Ramos (cell line): ENCODE results near the gene PARP4.
"Not testable (repeated sequence)": the region's sequence is repeated elsewhere in the genome, so short reads cannot be mapped to it uniquely, and the experiment has no call there.

Source experiments
- in situ Hi-C: fragments of 300-500 bp; cut with MboI; formaldehyde crosslinking; loops from one replicate; pipeline ENCODE4 v1.14.3; 2022; ENCODE audit warnings: low sequenced_read_pairs; ENCODE audit not compliant: unreplicated experiment

The PARP4 gene

GRCh38 chr13:24512197-24512907 is at the start of gene PARP4:
PARP4 (minus strand) TSS chr13:24512778; CDS start chr13:24503776, 9,002 bp downstream.
- in situ Hi-C loops = no loop called here

DNA sequence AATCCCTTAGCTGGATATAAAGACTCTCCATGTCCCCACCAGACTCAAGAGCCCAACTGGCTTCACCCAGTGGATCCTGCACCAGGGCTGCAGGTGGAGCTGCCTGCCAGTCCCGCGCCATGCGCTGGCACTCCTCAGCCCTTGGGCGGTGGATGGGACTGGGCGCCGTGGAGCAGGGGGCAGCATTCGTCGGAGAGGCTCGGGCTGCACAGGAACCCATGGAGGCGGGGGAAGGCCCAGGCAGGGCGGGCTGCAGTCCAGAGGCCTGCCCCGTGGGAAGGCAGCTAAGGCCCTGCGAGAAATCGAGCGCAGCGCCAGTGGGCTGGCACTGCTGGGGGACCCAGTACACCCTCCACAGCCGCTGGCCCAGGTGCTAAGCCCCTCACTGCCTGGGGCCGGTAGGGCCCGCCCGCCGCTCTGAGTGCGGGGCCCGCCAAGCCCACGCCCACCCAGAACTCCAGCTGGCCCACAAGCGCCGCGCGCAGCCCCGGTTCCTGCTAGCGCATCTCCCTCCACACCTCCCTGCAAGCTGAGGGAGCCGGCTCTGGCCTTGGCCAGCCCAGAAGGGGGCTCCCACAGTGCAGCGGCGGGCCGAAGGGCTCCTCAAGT is 48.1 kb upstream of the PARP4 start:
- in situ Hi-C loops = not testable (repeated sequence)

DNA sequence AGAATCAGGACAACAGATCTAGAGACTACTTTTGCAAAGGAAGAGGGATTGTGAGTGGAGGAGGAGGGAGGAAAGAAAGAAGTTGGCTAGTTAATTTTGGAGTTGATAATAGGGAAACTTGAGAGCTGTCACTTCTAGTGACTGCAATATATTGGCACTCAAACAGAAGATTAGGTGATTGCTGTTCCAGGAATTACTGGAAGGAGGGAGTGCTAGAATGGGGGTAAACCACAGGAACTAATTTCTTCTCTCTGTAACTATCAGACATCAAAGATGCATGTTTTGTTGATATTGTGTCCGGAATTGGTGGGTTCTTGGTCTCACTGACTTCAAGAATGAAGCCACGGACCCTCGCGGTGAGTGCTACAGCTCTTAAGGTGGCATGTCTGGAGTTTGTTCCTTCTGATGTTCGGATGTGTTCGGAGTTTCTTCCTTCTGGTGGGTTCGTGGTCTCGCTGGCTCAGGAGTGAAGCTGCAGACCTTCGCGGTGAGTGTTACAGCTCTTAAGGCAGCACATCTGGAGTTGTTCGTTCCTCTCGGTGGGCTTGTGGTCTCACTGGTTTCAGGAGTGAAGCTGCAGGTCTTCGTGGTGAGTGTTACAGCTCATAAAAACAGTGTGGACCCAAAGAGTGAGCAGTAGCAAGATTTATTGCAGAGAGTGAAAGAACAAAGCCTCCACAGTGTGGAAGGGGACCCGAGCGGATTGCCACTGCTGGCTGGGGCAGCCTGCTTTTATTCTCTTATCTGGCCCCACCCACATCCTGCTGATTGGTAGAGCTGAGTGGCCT is 47.0 kb upstream of the PARP4 start:
- in situ Hi-C loops = not testable (repeated sequence)

DNA sequence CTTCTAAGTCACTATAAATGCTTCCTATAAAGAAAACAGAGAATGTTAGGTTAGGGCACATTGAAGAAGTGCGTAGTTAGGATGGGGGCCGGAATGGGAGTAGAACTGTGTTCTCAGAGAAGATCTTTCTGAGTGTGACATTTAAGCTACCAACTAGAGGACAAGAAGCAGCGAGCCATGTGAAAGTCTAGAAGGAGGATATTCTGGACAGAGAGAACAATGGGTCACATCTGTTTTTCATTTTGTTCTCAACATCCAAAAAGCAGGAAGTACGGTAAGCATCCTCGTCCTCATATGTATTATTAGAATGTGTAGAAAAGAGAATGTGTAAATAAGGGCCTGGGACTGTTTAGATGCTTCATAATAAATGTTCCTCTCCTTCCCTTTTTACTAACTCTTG is 44.5 kb upstream of the PARP4 start:
- in situ Hi-C loops = no loop called here

DNA sequence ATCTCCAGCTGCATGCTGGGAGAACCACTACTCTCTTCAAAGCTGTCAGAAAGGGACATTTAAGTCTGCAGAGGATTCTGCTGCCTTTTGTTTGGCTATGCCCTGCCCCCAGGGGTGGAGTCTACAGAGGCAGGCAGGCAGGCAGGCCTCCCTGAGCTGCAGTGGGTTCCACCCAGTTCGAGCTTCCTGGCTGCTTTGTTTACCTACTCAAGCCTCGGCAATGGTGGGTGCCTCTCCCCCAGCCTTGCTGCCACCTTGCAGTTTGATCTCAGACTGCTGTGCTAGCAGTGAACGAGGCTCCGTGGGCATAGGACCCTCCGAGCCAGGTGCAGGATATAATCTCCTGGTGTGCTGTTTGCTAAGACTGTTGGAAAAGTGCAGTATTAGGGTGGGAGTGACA is 41.3 kb upstream of the PARP4 start:
- in situ Hi-C loops = not testable (repeated sequence)

- in situ Hi-C loops = not testable (repeated sequence)
Measured at GRCh38 chr13:24541476-24542352, 29.1 kb upstream of the PARP4 start.

DNA sequence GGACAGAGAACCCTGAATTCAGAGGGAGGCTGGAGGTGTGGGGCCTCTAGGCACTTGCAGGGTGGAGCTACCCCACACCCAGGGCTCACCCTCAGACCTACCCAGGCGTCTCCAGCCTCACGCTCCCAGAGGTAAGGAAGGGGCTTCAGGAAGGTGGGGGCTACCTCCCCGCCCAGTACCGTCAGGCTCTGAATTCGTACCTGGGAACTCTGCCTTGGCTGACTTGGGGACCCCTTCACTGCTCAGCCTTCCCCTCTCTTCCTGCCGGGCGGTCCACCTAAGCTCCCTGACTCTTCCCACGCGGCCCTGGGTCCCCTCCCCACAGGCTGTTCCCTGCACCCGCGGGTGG is 28.5 kb upstream of the PARP4 start:
- in situ Hi-C loops = no loop called here

DNA sequence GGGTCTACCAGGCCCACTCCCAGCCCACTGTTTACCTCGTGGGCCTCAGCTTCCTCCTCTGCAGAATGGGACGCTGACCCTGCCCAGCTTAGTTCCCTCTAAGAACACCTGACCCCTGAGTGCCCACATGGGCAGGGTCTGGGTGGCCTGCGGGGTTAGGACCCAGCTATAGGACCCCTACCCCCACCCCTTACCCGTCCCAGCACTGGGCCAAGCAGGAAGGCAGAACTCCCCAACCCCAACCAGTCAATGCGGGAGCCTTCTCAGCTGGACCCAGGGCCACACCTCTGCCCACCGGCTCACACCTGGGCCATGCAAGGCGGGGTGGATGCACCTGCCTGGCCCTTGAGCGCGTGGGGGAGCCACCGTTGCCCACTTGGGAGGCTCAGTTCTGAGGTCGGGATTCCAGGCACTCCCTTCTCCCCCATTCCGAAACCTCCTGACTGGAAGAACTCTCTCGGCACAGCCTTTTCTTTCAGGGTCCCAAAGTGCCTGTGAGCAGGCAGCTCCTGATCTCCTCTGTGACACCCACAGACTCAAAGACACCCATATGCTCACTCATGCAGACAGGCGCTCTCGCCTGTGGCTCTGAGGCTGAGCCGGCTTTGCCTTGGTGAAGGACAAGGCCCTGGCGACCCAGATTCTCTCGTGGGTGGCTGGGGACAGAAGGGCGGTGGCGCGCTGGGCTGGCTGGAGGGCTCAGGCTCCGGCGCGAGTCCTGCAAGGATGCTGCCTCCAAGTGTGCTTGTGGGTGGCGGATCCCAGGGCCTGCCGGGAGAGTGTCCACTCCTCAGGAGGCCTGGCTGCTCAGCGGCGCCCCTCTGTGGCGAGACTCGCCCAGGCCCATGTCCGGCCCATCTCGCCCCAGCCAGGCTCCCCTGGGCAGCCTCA is 27.9 kb upstream of the PARP4 start:
- in situ Hi-C loops = no loop called here

DNA sequence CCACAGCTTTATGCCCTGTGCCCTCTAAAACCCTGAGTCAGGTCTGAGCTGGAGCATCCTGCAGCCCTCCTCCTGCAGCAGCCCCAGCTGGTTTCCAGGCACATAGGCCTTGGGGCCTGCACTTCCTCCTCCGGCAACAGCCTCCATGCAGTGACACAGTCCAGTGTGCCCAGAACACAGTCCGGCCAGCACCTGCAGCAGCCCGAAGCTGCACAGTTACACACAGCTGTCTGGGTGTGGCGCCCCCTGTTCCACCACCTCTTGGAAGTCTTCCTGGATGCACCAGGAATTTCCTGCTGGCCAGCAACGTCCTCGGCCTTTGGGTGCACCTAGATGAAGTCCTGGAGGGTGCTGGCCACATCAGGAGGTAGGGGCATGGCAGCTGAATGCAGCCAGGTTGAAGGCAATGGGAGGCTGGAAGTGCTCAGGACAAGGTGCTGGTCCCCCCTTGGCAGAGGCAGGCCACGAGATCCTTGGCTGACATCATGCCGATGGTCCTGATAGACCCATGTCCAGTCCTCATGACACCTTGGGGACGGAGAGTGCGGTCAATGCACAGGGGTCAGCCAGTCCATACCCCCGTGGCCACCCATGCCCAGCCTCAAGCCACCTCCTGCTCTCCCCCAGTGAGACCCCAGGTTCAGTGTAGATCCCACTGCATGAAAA is 27.1 kb upstream of the PARP4 start:
- in situ Hi-C loops = no loop called here

- in situ Hi-C loops = no loop called here
Measured at GRCh38 chr13:24529478-24529877, 16.9 kb upstream of the PARP4 start.

GRCh38 chr13:24528816-24529398 is 16.3 kb upstream of the PARP4 start:
- in situ Hi-C loops = no loop called here

DNA sequence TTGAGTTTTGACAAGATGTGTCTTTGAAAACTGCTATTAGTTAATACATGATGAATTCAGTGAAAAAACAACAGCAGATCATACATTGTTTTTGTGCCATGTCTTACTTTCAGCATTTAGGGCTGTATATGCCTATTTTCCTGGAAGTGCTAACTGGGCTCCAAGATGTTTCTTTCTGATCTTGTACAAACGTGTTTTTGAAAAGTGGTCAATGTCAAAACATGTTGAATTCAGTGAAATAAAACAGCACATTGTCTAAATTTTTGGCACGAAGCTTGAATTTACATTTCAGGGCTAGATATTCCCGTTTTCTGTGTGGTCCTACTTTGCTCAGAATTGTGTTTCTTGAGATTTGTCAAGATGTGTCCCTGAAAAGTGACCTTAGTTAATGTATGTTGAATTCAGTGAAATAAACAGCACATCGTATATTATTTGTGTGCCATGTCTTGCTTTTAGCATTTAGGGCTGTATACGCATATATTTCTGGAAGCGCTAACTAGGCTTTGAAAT is 14.7 kb upstream of the PARP4 start:
- in situ Hi-C loops = no loop called here

DNA sequence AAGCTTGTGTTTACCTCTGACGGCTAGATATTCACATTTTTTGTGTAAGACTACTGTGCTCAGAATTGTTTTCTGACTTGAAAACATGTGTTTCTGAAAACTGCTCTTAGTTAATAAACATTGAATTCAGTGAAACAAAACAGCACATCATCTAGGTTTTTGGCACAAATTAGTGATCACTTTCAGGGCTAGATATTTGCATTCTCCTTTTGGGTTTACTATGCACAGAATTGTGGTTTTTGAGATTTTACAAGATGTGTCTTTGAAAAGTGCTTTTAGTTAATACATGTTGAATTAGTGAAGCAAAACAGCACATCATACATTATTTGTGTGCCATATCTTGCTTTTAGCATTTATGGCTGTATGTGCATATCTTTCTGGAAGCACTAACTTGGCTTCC is 8.2 kb upstream of the PARP4 start:
- in situ Hi-C loops = no loop called here

GRCh38 chr13:24516919-24517318 is 4.3 kb upstream of the PARP4 start:
- in situ Hi-C loops = no loop called here

- in situ Hi-C loops = no loop called here
Measured at GRCh38 chr13:24512908-24513213, 283 bp upstream of the PARP4 start.

DNA sequence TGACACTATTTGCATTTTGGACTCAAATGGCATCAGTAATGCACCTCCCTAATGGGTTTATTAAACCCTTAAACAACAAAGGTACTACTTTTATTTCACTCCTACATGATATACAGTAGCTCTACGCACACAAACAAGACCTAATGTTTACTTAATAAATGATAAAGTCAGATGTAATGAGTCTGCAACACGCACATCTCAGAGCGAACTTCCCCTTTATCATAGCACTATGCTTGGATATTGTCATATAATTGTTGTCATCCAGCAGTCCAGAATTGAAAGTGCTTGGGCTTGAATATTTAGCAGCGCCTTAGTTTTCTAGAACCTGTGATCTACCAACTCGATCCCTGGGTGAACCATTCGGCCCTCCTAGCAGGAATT is 772 bp downstream of the PARP4 start:
- in situ Hi-C loops = no loop called here

DNA sequence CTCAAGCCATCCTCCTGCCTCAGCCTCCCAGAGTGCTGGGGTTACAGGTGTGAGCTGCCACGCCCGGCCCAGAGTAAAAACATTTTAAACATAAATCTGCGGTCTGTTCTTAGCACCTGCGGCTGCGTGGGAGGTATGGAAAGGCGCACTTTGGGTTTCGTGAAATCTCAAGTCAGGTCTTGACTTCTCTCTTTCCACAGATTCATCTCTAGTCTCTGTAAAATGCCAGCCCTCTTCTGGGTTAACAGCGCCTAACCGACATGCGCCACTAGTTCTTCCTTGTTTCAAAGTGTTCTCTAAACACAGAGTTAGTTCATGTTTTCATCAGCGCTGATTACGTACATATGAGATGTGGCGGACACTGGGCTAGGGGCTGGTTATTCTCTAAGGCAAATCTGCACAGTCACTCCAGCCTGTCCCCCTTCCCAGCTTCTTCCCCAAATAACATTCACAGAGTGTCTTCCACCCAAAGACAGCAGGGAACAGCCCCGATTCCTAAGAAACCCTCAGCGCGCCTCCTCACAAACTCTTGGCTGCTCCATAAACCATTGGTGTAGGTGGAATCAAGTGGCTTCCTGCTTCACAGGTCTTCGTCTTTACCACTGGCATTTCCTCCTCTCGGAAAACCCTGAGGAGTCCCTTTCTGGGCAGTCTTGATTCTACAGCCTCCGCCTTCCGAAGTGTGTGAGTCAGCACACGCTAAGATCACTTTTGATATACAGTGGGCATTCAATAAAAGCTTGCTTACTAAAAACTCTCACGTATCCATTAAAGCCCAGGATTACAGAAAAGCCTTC is 1.4 kb downstream of the PARP4 start:
- in situ Hi-C loops = no loop called here
